GM18909 (cell line): Measurements from ENCODE around the gene NEDD4L.
"Not testable (repeated sequence)": the region's sequence is repeated elsewhere in the genome, so short reads cannot be mapped to it uniquely, and the experiment has no call there.

Experiments
- ATAC-seq: cut with Tn5 transposase; IDR thresholded peaks from one replicate; pipeline ENCODE4 v1.9.1; 2021; ENCODE audit warnings: mild to moderate bottlenecking; ENCODE audit not compliant: unreplicated experiment, poor library complexity

NEDD4L gene

DNA sequence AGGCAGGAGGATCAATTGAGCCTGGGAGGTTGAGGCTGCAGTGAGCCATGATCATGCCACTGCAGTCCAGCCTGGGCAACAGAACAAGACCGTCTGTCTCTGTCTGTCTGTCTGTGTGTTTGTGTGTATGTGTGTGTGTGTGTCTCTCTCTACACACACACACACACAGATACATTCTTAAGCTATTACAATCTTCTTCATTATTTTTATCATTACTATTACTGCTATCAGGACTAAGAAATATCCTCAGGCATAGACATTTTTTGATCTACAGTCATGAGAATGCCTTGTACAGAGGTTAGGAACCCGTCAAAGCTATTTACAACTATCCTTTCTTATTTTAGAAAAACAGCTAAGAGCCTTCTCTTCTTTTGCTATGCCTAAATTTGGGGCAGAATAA, 207.4 kb downstream of the NEDD4L start:
- no peak for ATAC-seq

DNA sequence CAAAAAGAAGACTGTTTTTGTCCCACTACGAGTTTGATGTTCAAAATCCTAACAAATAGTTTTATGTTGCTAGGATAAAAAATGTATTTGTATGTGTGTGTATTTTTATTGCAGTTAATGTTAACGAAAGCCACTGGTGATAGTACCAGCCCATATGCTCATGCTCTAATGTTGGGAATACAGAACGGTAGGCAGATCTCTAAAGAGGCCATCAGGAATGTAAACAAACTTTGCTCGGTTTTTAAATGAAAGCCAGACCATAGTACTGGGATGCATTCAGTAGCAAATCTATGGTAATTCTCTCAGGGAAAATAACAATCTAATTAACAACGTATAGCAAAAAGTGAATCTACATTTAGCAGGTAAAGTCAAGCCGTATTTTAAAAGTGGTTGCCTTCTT, 208.1 kb downstream of the NEDD4L start:
- ATAC-seq, result no peak

DNA sequence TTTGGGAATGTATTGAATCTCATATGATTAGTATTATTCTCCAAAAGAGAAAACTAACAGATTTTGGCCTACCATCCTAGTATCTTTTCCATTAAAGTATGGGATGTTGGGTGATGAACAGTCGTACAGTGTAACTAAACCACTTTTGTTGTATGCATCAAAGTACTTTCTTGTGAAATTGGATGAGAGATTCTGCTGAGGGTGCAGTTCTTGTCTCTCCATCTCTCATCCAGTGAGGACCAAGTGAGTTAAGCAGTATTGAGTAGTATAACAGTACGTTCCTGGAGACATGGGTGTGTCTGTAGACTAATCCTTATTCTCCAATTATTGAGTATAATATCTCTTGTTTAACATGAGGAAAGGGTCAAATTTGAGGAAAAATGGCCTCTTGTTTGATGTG, 209.3 kb downstream of the NEDD4L start:
- no peak for ATAC-seq

DNA sequence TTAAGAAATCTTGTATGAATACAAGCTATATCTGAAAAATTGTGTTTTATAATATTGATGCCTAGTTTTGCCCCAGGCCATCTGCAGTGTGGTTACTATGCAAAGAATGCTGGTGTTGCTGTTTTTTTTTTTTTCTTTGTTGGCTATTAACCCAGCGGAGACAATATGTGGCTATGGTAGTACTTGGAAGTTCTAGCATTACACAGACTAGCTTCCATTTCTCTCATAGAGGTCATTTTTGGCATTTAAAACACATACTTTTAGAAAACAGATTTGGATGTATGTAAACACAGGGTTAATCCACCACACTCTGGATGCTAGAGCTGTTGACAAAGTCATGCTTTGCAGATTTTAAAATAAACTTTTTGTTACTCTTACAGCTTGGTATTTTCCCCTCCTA, 209.8 kb downstream of the NEDD4L start:
- ATAC-seq, result no peak

DNA sequence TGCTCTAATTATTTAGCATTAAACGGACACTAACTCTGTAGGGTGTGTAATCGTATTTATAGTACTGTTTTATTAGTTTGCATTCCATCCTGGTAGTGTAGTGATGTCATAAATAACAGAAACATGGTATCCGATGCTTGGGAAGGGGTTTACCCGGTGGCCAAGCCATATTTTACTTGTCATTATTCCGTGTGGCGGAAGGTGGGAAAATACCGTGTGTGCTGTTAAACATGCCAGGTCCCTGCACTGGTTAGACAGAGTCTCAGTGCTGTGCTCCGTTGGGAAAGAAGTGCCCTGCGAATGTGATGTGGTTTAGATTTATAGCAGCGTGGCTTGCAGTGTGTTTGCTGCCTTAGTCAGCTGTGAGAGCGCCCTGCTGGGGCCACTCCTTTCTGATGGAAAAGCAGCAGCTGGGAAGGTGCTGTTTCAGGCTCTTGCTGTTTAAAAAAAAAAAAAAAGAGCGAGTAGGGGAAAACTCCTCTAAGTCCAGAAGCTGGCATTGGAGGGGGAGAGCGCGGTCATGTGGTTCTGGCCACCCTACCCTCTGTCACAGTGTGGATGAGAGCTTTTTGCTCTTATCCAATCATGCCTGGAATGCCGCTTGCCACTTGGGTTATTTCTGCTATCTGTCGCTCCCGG, 211.0 kb downstream of the NEDD4L start:
- no peak for ATAC-seq

DNA sequence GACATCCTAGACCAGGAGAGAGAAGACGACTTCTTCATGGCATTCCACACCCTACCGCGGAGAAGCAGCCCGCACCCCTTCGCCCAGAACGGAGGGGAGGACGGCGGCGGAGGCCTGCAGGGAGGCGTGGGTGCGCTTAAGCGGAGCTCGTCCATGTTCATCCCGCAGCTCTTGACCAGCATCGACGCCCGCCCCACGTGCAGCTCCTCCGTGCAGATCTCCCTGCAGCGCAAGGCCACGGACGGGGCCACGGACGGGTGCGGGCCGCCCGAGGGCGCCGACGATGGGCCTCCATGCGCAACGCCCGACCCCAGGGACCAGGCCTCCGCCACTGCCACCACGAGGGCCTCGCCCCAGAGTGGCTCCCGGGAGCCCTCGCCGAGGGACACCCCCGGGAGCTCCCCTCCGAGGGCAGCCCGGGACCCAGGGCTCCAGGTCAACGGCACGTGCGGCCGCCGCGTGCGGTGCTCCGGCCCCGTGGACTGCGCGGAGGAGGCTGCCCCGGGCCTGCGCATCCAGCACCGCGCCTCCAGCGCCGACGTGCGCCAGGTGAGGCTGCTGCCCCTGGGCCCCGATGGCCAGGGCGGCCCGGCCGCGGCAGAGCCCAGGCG, 211.8 kb downstream of the NEDD4L start:
- no peak for ATAC-seq

DNA sequence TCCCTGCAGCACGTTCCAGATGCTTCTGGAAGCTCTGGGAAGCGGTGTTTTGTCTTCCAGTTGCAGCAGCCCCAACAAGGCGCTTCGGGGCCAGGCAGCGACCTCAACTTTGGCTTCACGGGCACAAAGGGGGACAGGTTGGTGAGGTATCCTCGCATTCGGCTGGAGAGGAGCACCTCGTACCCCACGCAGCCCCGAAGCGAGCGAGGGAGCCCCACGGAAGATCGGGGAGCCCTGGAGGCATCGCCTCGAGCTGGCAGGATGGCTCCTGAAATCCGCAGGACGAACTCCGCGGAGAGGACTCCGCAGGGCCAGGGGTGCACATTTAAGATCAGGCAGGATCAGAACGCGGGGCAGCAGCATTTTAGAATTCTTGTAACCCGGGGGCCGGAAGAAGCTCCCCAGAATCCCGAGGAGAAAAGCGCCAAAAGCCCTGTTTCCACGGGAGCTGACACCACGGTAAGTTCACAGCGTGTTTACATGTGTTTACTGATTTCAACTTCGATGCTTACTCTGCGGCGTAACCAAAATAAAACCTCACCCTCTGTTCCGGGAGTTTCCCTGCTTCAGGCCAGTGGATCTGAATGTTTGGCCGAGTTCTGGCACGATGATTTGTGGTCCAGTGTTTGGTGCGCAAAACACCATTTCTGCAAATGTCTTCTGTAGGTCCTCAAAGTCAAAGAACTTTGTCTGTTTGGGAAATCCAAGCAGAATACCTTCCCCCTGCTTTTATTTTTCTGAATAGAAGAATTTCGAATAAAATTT, 212.5 kb downstream of the NEDD4L start:
- ATAC-seq, result no peak

DNA sequence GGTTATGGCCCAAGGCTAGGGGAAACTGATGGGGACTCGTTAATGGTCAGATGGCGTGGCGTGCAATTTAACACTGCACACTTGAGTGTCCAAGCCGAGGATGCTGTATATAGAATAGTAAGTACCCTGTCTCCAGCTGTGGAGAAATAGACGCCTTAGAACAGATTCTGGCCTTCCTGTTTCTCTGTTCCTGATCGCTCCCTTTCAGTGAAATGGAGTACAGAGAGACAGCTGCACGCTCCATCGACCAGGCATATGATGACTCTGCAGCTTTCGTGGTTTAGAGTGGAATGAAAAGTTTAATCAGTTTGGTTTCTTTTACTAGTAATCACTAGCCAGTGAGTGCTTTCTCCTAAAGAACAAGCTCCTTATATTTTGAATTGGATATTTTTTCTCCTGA, 213.4 kb downstream of the NEDD4L start:
- ATAC-seq, result no peak

DNA sequence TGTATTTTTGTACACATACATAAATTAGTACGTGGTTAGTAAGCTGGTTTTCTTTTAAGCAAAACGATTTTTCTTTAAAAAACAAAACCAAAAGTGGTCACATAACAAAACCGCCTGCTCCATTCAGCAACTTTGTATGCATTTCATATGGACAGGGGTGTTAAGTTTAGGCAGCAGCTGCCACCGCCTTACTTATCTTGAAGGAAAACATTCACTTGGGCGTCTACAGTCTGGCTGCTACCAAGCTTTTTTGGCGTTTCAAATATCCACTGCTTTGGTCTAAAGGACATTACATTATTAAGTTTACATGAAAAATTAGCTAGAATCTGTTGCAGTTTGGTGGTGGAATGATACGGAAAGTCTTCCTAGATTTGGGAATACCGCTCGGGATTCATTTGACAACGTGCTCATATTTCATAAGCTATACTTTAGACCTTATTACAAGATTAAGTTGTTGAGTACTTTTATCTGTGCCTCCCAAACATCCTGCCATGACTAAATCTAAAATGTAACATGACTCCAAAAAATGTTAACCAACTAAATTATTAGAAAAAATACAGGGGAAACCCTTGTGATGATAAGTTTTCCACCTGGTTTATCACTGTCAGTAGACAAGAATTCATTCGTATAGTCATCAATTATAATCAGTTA, 214.8 kb downstream of the NEDD4L start:
- no peak for ATAC-seq

DNA sequence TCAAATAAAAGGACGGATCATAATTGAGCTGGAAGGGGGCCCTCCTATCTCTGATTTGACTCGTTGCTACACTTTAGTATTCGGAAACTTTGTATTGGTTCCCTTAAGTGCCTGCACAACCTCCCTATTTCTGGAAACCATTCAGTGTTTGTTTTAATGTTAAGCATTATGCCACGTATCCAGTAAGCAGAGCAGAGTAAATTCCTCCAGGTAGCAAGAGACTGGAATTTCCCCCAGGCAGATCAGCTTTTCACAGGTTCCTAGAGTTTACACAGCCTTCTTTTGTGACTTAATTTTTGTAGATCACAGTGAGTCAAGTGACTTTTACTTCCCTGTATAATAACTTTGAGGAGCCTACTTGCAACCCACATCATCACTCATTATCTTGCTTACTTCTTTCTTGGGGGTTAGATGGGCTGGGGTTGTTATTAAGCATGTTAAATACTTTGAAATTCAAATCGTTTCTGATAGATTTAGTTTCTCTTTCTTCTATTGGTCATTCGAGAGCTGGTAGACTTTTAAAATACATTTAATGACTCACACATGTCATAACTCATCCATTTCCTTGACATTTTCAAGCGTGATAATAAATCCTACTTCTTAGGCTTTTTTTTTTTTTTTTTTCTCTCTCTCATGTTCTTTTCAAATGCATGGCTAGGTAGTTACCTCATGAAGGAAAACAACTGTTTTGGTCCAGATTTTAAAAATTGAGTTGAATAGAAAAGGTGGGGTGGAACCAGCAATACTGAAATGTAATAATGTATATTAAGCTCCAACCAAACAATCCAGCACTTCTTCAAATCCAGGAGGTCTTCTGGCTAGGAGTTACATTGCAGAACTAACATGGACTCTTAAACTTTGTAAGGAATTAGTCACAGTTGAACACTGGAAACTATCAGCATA, 219.3 kb downstream of the NEDD4L start:
- no peak for ATAC-seq

DNA sequence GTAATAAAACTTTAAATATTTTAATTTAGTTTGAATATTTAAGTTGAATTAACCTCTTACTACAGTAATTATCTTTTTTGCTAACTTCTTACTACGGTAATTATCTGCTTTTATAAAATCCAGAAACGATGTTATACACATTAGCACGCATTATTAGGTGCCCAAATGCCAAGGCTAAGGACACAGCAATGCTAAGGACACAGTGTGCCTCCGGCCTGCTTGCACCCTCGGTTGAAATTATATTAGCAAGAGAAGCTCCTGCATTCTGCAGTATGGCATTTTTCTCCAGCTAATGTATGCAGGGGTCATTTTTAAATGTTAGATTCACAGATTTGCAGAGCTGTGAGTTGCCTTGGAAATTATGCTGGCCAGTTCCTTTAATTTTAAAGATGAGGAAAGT, 220.0 kb downstream of the NEDD4L start:
- ATAC-seq, result no peak

DNA sequence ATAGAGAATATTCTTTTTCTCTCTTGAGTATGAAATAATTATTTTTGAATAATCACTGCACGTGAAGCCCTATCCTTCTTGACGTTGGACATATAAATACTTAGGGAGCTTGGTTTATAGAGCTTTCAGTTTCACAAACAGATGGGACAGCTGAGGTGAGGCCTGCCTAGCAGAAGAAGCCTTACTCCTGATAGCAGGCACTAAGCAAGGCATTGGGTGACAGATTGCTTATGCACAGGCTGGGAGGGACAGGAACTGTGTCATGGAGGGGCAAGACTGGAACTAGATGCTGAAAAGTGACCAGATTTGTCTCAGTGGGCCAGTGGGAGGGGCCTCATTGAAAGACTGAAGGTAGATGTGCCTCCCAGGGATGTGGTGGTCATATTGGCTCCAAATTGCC, 220.8 kb downstream of the NEDD4L start:
- no peak for ATAC-seq

DNA sequence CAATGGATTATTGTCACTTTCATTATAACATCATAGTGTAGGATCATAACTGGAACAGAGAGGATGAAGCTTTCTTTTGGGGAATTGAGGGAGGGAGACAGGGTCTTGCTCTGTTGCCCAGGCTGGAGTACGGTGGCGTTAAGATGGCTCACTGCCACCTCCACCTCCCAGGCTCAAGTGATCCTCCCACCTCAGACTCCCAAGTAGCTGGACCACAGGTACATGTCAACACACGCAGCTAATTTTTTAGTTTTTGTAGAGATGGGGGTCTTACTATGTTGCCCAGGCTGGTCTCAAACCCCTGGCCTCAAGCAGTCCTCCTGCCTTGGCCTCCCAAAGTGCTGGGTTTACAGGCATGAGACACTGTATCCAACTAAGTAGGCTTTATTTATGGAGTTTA, 221.5 kb downstream of the NEDD4L start:
- not testable (repeated sequence) for ATAC-seq

DNA sequence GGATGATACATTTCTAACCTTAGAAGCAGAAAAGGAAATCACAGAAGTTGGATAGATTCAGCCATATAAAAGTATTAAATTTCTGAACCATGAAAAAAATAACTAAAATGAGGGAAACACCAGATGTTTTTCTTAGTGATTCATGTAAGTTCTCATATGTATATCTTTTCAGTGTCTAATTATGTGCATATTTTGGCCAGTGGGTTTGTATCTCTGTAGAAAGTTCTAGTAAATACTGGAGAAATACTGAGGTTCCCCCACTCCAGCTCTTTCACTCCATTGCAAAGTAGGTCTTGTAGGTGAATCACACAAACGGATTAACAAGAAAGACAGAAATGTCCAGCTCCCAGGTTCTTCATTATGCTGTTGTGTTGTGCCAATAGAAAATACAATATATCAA, 222.3 kb downstream of the NEDD4L start:
- ATAC-seq, result no peak

DNA sequence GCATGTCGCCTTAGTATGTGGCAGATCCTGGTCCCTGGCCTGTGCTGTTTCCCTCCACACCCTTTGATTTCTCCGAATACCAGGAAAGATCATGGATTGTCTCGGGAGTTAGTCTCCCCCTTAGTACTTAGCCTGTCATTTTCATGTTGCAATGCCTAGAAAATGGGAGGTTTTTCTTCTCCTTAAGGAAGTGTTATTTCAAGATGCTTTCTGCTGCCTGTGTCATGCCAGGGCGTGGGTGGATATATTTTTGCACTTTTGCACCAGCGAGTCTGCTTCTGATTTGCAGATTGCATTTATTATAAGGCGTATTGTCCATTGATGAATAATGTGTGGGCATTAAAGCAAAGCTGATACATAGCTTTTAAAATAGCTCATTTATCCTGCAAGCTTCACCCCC, 223.5 kb downstream of the NEDD4L start:
- no peak for ATAC-seq

DNA sequence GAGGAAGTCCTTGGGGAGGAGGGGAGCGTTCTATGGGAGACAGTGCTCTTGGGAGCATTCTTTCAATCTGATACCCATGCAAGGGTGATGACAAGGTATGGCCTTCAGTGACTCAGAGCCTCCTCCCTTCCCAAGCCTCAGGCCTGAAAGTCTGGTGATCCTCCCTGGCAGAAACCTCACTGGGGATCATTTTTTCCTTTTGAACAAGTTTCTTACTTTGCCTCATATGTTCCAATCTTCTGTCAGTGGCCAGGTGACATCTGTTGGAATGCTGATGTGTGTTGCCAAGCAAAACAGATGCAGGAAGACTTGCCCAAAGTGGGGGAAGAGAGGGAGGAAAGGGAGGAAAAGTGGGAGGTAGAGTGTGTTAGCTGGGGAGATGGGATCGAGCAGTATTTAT, 224.8 kb downstream of the NEDD4L start:
- ATAC-seq, result no peak

DNA sequence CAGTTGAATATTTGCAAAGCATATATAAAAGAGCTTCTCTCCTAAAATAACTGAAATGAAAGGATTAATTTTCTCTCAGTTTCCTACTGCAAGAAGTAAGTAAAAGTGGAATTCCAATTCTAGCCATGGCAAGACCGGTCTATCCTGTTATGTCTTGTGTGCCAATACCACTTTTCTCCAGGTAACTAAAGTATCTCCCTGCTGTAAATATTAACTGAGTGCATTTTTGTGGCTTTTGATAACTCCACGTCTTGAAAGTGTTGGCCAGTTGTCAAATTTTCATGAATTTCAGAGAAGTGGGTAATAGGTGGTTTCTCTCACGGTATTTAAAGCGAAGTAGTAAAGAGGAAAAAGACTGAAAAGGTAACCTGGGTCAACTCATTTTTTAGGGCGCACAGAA, 225.9 kb downstream of the NEDD4L start:
- ATAC-seq, result no peak

DNA sequence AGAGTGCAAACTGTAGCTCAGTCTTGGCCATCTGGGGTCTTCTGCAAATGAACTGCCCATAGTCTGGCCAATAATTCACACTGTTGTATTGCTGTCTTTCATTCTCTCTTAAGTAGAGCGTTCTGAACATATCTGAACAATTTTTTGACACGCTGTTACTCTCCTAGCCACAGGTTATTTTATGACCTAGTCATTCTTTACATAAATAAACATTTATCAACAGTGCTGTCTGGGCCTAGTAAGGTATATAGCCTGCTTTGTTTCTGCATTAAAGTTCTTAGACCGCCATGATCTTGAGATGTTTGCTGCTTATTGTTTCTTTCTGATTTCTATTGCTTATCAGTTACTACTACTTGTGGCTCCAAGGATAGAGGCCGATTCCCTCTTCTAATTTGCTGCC, 226.4 kb downstream of the NEDD4L start:
- ATAC-seq, result no peak

DNA sequence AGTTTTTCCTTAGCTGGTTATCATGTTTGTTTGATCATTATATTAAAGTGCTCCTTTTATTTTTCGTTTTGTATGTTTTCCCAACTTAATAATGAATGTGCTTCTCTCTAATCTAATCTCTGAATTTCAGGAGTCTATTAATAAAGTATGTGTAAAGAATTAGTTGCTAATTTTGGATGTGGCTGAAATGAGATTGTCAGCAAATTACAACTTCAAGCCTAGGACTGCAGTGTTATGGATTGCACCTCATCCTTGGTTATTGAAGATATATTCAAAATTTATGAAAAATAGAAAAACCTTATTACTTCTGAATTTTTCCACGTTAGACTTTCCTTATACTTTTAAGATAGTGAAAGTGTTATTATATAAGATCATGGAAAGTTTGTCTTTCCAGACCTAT, 227.7 kb downstream of the NEDD4L start:
- no peak for ATAC-seq

DNA sequence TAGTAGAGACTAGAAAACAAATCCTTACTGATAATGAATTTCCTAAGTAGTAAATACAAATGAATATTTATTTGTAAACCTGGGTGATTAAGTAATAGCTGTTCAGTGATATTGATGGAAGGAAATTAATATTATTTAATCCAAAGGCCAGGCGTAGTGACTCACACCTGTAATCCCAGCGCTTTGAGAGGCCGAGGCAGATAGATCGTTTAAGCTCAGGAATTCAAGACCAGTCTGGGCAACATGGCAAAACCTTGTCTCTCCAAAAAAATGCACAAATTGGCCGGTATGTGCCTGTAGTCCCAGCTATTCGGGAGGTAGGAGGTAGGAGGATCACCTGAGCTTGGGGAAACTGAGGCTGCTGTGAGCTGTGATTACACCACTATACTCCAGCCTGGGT, 228.2 kb downstream of the NEDD4L start:
- no peak for ATAC-seq
